LNCaP clone FGC (cell line): ENCODE data around the gene NTN4.
A peak's percentile ranks its signal among the peaks of the same experiment; 100 is the strongest.

Experiments
- DNase-seq: peaks from one replicate; pipeline ENCODE4 v3.0.0-alpha.2; 2011; ENCODE audit warnings: low read depth
- H3K4me3 ChIP-seq: 2 replicates; pipeline ENCODE4 v1.5.1; 2011; ENCODE audit warnings: mild to moderate bottlenecking, low read depth, low read length, control low read depth
- TF ChIP-seq, protein P1 (sequence below): IDR thresholded peaks from 2 replicates; pipeline ENCODE4 v1.5.1; 2012; ENCODE audit warnings: mild to moderate bottlenecking; ENCODE audit not compliant: control insufficient read depth, insufficient read depth; ENCODE audit errors: extremely low read depth

The NTN4 gene

GRCh38 chr12:95724767-95725166, 65.8 kb downstream of the NTN4 start:
- no peak overlapping the region for H3K4me3 ChIP-seq
- no peak for DNase-seq
- TF ChIP-seq, protein P1, sequence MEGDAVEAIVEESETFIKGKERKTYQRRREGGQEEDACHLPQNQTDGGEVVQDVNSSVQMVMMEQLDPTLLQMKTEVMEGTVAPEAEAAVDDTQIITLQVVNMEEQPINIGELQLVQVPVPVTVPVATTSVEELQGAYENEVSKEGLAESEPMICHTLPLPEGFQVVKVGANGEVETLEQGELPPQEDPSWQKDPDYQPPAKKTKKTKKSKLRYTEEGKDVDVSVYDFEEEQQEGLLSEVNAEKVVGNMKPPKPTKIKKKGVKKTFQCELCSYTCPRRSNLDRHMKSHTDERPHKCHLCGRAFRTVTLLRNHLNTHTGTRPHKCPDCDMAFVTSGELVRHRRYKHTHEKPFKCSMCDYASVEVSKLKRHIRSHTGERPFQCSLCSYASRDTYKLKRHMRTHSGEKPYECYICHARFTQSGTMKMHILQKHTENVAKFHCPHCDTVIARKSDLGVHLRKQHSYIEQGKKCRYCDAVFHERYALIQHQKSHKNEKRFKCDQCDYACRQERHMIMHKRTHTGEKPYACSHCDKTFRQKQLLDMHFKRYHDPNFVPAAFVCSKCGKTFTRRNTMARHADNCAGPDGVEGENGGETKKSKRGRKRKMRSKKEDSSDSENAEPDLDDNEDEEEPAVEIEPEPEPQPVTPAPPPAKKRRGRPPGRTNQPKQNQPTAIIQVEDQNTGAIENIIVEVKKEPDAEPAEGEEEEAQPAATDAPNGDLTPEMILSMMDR, result no peak

DNA sequence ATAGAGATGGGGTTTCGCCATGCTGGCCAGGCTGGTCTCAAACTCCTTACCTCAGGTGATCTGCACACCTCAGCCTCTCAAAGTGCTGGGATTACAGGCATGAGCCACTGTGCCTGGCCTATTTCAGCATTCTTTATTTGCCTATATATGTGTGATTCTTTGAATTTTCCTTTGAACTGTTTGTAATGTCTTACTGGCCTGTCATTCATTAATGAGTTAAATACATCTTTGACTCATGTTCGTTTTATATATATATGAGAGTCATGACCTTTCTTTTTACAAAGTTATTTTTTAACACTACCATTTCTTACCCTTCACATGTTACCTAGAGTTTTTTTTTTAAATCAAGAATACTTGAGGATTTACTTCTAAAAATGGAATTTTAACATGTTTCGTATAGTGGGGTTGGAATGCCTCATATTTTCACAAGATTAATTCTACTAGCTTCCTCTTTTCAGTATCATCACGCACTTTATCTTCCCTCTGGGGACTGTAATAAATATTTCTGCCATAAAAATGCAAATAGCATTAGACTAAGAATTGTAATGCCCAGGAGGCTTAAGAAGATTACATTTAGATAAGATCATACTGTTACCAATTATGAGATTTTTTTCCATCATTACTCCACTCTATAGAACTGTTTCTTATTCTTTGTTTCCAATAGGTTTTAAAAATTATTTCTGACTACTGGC, 66.7 kb downstream of the NTN4 start:
- no peak for DNase-seq
- H3K4me3 ChIP-seq, result no peak overlapping the region
- TF ChIP-seq, protein P1, result no peak

- TF ChIP-seq, protein P1, result peak; percentile 40
- DNase-seq, result no peak
- H3K4me3 ChIP-seq, result no peak overlapping the region
These were observed 69.2 kb downstream of the NTN4 start for GRCh38 chr12:95721320-95721719.

DNA sequence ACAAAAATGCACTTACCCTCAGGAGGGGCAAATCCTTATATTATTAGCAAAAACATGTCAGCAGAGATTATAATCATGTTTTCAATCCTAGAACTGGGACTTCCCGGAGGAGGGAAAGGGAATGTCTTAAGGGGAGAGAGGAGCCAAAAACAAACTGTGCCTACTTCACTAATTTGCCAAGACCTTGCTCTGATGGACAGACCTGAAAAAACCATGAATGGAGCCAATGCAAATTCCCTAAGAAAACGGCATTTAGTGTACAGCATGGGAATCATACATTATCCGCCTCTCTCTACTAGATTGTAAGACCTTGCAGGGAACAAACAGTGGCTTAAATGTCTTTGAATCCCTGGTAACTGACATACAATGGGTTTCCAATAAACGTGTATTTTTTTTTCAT, 70.4 kb downstream of the NTN4 start:
- TF ChIP-seq, protein P1, result no peak
- no peak for DNase-seq
- H3K4me3 ChIP-seq, result no peak overlapping the region

- no peak for DNase-seq
- H3K4me3 ChIP-seq, result no peak overlapping the region
- TF ChIP-seq, protein P1, result no peak
These were observed 71.8 kb downstream of the NTN4 start for GRCh38 chr12:95718772-95719171.

DNA sequence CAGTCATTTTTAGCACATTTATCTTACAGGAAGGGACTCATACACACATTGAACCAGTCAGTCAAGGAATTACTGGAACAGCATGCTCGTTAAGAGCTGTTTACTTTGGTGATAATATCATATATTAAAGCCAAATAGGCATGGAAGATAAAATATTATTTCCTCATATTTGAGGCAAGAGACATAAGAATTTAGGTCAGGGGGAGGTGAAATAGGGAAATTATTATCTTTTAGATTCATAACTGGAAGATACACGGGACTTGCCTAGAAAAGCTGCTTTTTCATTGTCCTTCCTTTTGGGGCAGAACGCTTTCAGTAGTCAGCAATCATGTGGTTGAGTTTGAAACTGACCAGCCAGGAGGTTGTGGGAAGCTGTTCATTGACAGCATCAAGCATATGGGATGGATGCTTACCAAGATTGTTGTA, 72.5 kb downstream of the NTN4 start:
- TF ChIP-seq, protein P1, result no peak
- DNase-seq, result peak; percentile 83

More for the DNA sequence above, 72.5 kb downstream of the NTN4 start:
- H3K4me3 ChIP-seq, result peak overlapping the region; percentile 0; the same call in 1 of the 2 replicates
